BLaER1 treated with 17β-estradiol and CSF1 and Interleukin-3, amounts not matched to agents 10 nM and 100 nM (cell line): ENCODE results near the gene TMEM266.

ENCODE experiments used
- H3K27ac ChIP-seq, 11 experiments: shearing (Covaris generic); formaldehyde crosslinking; 2 replicates each; pipeline ENCODE4 v1.8.1; 2022
- H3K27me3 ChIP-seq, 11 experiments: shearing (Covaris generic); formaldehyde crosslinking; 2 replicates each; pipeline ENCODE4 v1.8.1; 2022
- H3K36me3 ChIP-seq, 11 experiments: shearing (Covaris generic); formaldehyde crosslinking; 2 replicates each; pipeline ENCODE4 v1.8.1; 2022
- H3K4me1 ChIP-seq, 10 experiments: shearing (Covaris generic); formaldehyde crosslinking; 2 replicates each; pipeline ENCODE4 v1.8.1; 2022
- H3K4me2 ChIP-seq, 11 experiments: shearing (Covaris generic); formaldehyde crosslinking; 2 replicates each; pipeline ENCODE4 v1.8.1; 2022
- H3K4me3 ChIP-seq, 10 experiments: shearing (Covaris generic); formaldehyde crosslinking; 2 replicates each; pipeline ENCODE4 v1.8.1; 2022
- H3K9ac ChIP-seq, 11 experiments: shearing (Covaris generic); formaldehyde crosslinking; 2 replicates each; pipeline ENCODE4 v1.8.1; 2022
- H3K9me3 ChIP-seq, 11 experiments: shearing (Covaris generic); formaldehyde crosslinking; replicated peaks in 1 of 11; 2 replicates each; pipeline ENCODE4 v1.8.1; 2022
- H4K20me1 ChIP-seq, 11 experiments: shearing (Covaris generic); formaldehyde crosslinking; 2 replicates each; pipeline ENCODE4 v1.8.1; 2022
- Cebpa-rat ChIP-seq, 11 experiments: shearing (Covaris generic); IDR thresholded peaks; 2 replicates each; pipeline ENCODE4 v1.8.1; 2022

Gene TMEM266

DNA sequence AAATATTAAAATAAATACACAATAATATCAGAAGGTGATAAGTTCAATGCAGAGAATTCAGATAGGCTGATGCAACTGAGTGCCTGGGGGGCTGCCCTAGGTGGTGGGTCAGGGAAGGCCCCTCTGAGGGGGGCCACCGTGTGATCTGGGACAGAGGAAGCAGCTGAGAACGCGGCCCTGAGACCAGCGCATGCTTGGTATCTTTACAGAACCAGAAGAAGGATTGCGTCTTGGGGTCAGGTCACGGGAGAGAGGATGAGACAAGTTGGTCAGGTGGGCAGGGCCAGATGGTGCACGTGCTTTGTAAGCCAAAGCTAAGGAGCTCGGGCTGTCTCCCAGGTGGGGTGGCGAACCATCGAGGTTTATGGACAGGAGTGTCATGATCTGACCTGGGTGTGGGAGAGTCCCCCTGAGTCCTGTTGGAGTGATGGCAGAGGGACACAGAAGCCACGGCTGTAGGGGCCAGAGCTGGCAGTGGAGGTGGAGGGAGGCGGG lies 130.3 kb downstream of the TMEM266 start:
- no peaks in the 10 kb centered on the region for H3K36me3 ChIP-seq
- H3K9me3 ChIP-seq, result peaks cover 0 to 13% (median 0%) of the 10 kb centered on the region in 11 experiments; a peak in 5 of 22 replicates
- H3K27ac ChIP-seq, result no peak overlapping the region
- H3K4me3 ChIP-seq, result no peak overlapping the region
- peak overlapping the region in 2 of 11 experiments; percentile 15 to 21; a peak in 4 of 22 replicates for H3K9ac ChIP-seq
- peak overlapping the region in 6 of 11 experiments; percentile 26 to 63 (median 55); a peak in 11 of 22 replicates for H3K4me2 ChIP-seq
- 0 out of 22 replicates have a peak, but pooled peaks cover 0 to 11% (median 0%) of the 10 kb centered on the region in 11 experiments for H4K20me1 ChIP-seq
- H3K4me1 ChIP-seq, result peaks cover 7 to 27% (median 17%) of the 10 kb centered on the region in 10 experiments; a peak in 16 of 20 replicates
- TF ChIP-seq Cebpa-rat (IDR thresholded peaks at IDR 0.05), result no peak
- H3K27me3 ChIP-seq, result peaks cover 0 to 12% (median 0%) of the 10 kb centered on the region in 11 experiments; a peak in 7 of 22 replicates

DNA sequence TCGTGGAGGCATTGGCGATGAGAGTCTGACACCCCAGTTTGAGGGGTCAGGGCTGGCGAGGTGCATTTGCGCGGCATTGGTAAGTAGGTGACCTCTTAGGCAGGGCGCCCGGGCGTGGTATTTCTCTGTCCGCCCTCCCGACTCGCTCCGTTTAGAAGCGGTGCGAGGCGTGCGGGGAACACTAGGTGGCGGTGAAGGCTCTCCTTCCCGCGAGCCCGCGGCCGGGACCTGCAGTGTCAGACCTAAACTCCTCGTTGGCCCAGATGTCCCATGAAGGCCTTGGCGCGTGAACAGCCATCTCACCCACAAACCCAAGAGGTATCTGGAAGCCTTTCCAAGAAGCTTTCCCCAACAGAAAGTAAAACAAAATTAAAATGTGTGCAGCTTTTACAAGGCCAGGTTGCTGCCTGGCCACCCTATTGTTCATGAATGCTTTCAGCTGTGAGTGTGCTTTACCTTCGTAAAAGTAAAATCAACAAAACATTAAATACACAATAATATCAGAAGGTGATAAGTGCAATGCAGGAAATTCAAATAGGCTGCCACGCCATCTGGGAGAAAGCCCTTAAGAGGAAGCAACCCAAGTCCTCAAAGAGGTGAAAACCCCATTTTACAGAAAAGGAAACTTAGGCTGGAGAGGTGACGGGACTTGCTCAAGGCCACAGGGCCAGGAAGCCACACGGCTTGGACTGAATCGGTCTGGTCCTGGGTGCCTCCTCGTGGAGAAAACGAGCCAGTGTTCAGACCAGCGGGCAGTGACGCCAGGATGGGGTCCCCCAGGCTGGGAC lies 131.2 kb downstream of the TMEM266 start:
- Histone ChIP-seq H4K20me1 (peaks cover 0 to 11% (median 0%) of the 10 kb centered on the region in 11 experiments; a peak in 1 of 22 replicates), H3K4me2 (peak overlapping the region; percentile 26 to 90 (median 52)), H3K9ac (peak overlapping the region in 2 of 11 experiments; percentile 5 to 15; a peak in 4 of 22 replicates), H3K4me3 (peak overlapping the region in 1 of 10 experiments; percentile 13; a peak in 1 of 20 replicates), H3K4me1 (peaks cover 7 to 27% (median 17%) of the 10 kb centered on the region in 10 experiments; a peak in 17 of 20 replicates), H3K9me3 (peaks cover 0 to 13% (median 0%) of the 10 kb centered on the region in 11 experiments; a peak in 5 of 22 replicates), H3K27me3 (peaks cover 0 to 12% (median 0%) of the 10 kb centered on the region in 11 experiments; a peak in 7 of 22 replicates), H3K27ac (no peak overlapping the region), H3K36me3 (no peaks in the 10 kb centered on the region)
- TF ChIP-seq Cebpa-rat (IDR thresholded peaks at IDR 0.05), result no peak

DNA sequence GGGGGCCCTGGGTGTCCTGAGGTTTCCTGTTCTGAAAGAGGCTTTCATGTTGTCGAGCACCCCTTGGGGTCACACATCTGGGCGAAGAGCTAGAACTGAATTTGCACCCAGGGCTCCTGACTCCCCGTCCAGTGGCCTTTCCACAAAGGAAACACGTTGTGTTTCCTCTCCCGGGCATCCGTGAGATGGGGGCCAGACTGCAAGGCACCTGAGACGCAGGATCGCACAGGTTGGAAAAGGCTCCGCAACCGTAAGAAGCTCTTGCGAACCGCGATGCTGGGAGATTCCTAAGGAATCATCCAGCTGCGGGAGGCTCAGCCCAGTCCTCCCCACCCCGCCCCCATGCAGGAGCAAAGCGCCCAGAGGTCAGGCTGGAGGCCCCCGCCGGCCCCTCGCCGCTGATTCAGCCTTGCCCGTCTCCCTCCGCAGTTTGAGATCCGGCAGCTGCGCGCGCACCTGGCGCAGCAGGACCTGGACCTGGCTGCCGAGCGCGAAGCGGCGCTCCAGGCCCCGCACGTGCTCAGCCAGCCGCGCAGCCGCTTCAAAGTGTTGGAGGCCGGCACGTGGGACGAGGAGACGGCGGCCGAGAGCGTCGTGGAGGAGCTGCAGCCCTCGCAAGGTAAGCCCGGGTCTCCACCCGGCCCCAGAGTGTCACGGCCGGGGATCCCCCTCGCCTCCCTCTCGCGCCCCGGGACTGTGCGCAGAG lies 131.9 kb downstream of the TMEM266 start:
- TF ChIP-seq Cebpa-rat (IDR thresholded peaks at IDR 0.05), result no peak
- H3K4me2 ChIP-seq, result peak overlapping the region; percentile 26 to 90 (median 52); a peak in 19 of 22 replicates
- peaks cover 0 to 12% (median 0%) of the 10 kb centered on the region in 11 experiments; a peak in 7 of 22 replicates for H3K27me3 ChIP-seq
- peaks cover 0 to 13% (median 0%) of the 10 kb centered on the region in 11 experiments; a peak in 5 of 22 replicates for H3K9me3 ChIP-seq
- no peak overlapping the region for H3K4me3 ChIP-seq
- no peak overlapping the region; a peak in 1 of 22 replicates for H3K9ac ChIP-seq
- peaks cover 14 to 32% (median 23%) of the 10 kb centered on the region in 10 experiments for H3K4me1 ChIP-seq
- H3K36me3 ChIP-seq, result no peaks in the 10 kb centered on the region
- H3K27ac ChIP-seq, result no peak overlapping the region
- H4K20me1 ChIP-seq, result peaks cover 0 to 12% (median 0%) of the 10 kb centered on the region in 11 experiments; a peak in 1 of 22 replicates

DNA sequence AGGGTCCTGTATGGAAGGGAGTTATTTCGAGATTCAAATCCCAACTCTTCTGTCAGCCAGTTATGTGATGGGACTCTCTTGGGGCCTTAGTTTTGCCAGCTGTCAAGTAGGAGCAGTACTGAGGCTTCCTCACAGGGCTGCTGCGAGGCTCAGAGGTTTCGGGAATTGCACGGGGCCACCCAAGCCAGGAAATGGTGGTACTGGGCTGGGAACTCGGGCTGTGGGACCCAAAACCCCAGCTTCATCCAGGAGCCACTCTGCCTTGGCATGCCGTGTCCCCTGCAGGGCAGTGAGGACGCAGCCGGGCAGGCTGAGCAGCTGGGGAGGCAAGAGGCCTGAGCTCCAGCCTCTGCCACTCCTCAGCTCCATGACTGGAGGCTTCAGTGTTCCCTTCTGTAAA lies 132.9 kb downstream of the TMEM266 start:
- no peak for TF ChIP-seq Cebpa-rat (IDR thresholded peaks at IDR 0.05)
- H4K20me1 ChIP-seq, result peaks cover 0 to 17% (median 0%) of the 10 kb centered on the region in 11 experiments; a peak in 1 of 22 replicates
- H3K27me3 ChIP-seq, result peaks cover 0 to 12% (median 0%) of the 10 kb centered on the region in 11 experiments; a peak in 7 of 22 replicates
- H3K9me3 ChIP-seq, result peaks cover 0 to 8% (median 0%) of the 10 kb centered on the region in 11 experiments; a peak in 4 of 22 replicates
- no peak overlapping the region for H3K9ac ChIP-seq
- peaks cover 24 to 41% (median 33%) of the 10 kb centered on the region in 10 experiments for H3K4me1 ChIP-seq
- no peaks in the 10 kb centered on the region for H3K36me3 ChIP-seq
- no peak overlapping the region for H3K27ac ChIP-seq
- no peak overlapping the region for H3K4me2 ChIP-seq
- no peak overlapping the region for H3K4me3 ChIP-seq

DNA sequence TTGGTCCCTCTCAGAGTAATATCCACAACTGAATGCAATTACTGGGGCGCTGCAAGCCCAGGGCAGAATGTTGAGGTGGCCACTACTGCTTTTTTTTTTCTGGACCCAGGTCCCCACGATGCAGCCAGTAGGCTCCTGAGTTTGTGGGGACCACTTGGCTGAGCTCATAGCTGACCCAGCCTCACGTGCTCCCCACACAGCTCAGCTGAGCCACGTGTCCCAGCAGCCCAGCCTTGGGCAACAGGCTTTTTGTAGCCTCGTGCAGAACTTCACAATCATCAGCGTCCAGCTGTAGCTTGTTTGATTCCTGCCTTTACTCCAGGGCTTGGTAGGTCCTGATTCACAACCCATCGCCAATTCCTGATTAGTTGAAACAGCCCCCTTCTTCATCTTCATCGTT lies 134.1 kb downstream of the TMEM266 start:
- H3K36me3 ChIP-seq, result no peaks in the 10 kb centered on the region
- H3K4me3 ChIP-seq, result no peak overlapping the region
- peak overlapping the region in 4 of 11 experiments; percentile 24 to 33 (median 30); a peak in 6 of 22 replicates for H3K4me2 ChIP-seq
- no peak overlapping the region for H3K27ac ChIP-seq
- peaks cover 0 to 23% (median 0%) of the 10 kb centered on the region in 11 experiments; a peak in 1 of 22 replicates for H4K20me1 ChIP-seq
- H3K9ac ChIP-seq, result no peak overlapping the region
- peaks cover 26 to 41% (median 35%) of the 10 kb centered on the region in 10 experiments for H3K4me1 ChIP-seq
- H3K9me3 ChIP-seq, result no peaks in the 10 kb centered on the region
- no peak for TF ChIP-seq Cebpa-rat (IDR thresholded peaks at IDR 0.05)
- H3K27me3 ChIP-seq, result peaks cover 0 to 12% (median 0%) of the 10 kb centered on the region in 11 experiments; a peak in 7 of 22 replicates

DNA sequence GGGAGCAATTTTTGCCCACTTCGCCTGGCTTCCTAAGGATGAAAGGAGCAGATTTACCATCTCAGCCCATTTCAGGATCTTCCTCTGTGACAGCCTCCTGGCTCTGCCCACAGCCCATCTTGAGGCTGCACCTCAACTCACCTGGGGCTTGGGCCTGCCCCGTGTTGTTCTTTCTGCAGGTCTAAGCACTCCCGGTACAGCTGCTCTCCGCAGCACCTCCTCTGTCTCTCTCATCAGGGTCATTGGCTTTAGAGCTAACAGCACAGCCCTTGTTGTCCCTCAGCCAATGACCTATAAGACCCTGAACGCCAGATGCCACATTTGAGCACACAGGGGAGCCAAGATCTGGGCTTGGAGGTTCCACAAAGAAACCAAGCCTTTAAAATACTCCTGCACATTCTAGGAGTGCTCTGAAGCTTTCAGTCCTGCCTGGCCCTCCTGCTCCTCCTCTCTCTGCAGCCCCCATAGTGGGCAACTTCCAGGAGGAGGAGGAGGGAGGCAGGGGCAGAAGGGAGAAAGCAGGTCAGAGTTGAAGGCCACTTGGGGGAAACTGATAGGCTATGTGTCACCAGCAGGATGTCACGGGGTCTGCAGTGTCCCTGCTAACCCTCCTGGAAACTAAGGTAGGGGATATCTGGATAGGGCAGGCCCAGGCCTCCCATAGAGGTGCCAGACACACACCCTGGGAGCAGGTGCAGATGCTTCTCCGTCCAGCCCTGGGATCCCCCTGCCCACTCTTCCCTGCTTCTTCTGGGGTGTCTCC lies 135.9 kb downstream of the TMEM266 start:
- Histone ChIP-seq H3K9me3 (no peaks in the 10 kb centered on the region), H3K27me3 (peaks cover 0 to 12% (median 0%) of the 10 kb centered on the region in 11 experiments; a peak in 6 of 22 replicates), H3K9ac (no peak overlapping the region), H4K20me1 (peaks cover 0 to 27% (median 0%) of the 10 kb centered on the region in 11 experiments; a peak in 3 of 22 replicates), H3K36me3 (no peaks in the 10 kb centered on the region), H3K4me1 (peaks cover 26 to 39% (median 36%) of the 10 kb centered on the region in 10 experiments), H3K27ac (no peak overlapping the region), H3K4me2 (peak overlapping the region in 1 of 11 experiments; percentile 85; a peak in 1 of 22 replicates), H3K4me3 (no peak overlapping the region)
- TF ChIP-seq Cebpa-rat (IDR thresholded peaks at IDR 0.05), result no peak

DNA sequence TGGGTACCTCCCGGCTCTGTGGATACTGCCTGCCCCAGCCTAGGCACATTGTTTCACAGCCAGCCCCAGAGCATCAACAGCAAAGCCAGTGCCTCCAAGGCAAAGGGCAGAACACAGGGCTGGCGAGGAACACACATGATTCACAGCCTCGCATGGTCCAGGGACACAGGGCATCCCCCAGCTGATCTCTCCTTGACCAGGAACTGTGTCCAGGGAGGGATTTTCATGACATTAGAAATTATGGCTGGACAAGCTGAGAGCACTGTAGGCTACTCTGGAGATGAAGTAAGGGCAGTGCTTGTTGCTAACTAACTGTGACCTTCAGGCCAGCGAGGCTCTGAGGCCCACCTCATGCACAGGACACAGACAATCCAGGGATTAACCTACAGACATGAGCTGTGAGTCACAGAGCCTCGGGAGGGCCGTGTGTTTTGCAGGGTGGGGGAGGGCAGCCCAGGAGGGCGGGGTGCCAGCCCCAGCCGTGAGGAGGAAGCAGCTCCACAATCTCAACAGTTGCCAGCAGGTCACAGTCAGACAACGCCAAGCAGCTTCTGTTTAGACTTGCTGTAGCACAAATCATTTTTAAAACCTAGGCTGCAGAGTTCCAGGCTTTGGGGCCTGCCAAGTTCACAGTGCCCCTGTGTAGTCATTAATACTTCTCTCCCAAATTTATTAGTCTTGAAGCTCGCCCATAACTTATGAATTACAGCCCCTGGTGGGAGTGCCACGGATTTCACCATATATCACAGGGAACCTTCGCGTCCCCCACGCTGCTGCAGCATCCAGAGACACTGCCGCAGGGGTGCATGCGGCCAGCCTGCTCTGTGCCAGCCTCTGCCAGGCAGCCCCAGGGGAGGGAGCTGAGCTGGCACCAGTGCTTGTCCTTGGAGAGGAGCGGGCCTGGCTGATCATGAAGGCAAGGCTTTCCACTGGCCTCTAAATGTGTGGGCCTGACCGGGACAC lies 136.8 kb downstream of the TMEM266 start:
- peaks cover 0 to 36% (median 0%) of the 10 kb centered on the region in 11 experiments; a peak in 3 of 22 replicates for H4K20me1 ChIP-seq
- peaks cover 0 to 9% (median 0%) of the 10 kb centered on the region in 11 experiments; a peak in 6 of 22 replicates for H3K27me3 ChIP-seq
- H3K4me3 ChIP-seq, result no peak overlapping the region
- peaks cover 18 to 30% (median 28%) of the 10 kb centered on the region in 10 experiments for H3K4me1 ChIP-seq
- H3K9me3 ChIP-seq, result no peaks in the 10 kb centered on the region
- H3K9ac ChIP-seq, result peak overlapping the region in 7 of 11 experiments; percentile 10 to 51 (median 36); a peak in 6 of 22 replicates
- H3K27ac ChIP-seq, result peak overlapping the region in 4 of 11 experiments; percentile 8 to 37 (median 27); a peak in 4 of 22 replicates
- H3K36me3 ChIP-seq, result no peaks in the 10 kb centered on the region
- H3K4me2 ChIP-seq, result peak overlapping the region; percentile 28 to 85 (median 57)
- no peak for TF ChIP-seq Cebpa-rat (IDR thresholded peaks at IDR 0.05)
